H1 (cell line): ENCODE measurements around the gene CEP192.

Experiments
- ATF2 ChIP-seq: IDR thresholded peaks from 2 replicates; pipeline ENCODE4 v1.6.1; 2012; ENCODE audit warnings: low read length, inconsistent platforms
- BCL11A ChIP-seq, 2 experiments: IDR thresholded peaks; one replicate each; pipeline ENCODE4 v1.6.1; 2011; ENCODE audit warnings: low read depth in 2 of 2, low read length in 2 of 2, mild to moderate bottlenecking in 2 of 2
- EP300 ChIP-seq, 2 experiments: IDR thresholded peaks; 1 replicate in 1 of 2; 2 replicates in 1 of 2; pipeline ENCODE4 v1.6.1; 2011 to 2012; ENCODE audit warnings: low read depth in 2 of 2, low read length in 2 of 2, mild to moderate bottlenecking in 2 of 2, borderline replicate concordance in 1 of 2, inconsistent platforms in 1 of 2, moderate library complexity in 1 of 2
- EZH2 ChIP-seq: fragments of 200-600 bp; sonication (generic); IDR thresholded peaks from 2 replicates; pipeline ENCODE4 v1.7.1; 2012; ENCODE audit warnings: low read depth, mild to moderate bottlenecking, moderate library complexity, low read length, inconsistent platforms; ENCODE audit not compliant: severe bottlenecking
- GABPA ChIP-seq: IDR thresholded peaks from 2 replicates; pipeline ENCODE4 v1.6.1; 2011; ENCODE audit warnings: mild to moderate bottlenecking, low read length, moderate library complexity, borderline replicate concordance; ENCODE audit not compliant: insufficient read depth
- POLR2AphosphoS5 ChIP-seq: IDR thresholded peaks from 2 replicates; pipeline ENCODE4 v1.6.1; 2011; ENCODE audit warnings: low read depth, low read length
- TF ChIP-seq, protein P1 (sequence below), 3 experiments: IDR thresholded peaks; 1 replicate in 2 of 3; 2 replicates in 1 of 3; pipeline versions ENCODE4 v1.5.1 to v1.6.1; 2011; ENCODE audit warnings: low read length in 3 of 3, mild to moderate bottlenecking in 3 of 3, inconsistent platforms in 2 of 3, low read depth in 1 of 3, moderate library complexity in 1 of 3; ENCODE audit not compliant: insufficient read depth in 1 of 3; ENCODE audit errors: control extremely low read depth in 1 of 3
- TF ChIP-seq, protein P2 (sequence below): IDR thresholded peaks from 2 replicates; pipeline ENCODE4 v1.6.1; 2011; ENCODE audit warnings: low read length, improper control_type of control experiment

DNA sequence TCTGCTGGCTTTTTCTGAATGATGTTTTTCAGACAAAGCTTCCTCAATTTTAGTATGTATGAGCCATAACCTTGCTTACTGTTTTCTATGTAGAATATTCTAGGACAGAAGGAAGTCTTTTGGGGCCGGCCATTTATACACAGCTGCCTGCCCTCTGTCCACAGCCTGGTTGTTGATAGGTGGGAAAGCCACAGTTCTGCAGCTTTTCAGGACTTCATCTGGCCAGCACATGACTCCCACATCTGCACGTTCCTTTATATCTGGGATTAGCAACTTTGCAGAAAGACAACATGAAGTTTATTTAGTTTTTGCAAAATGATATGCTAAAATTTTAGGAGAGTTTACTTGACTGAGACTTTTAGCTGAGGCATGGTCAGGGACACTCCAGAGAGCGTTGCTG lies 105.6 kb downstream of the CEP192 start:
- no peak for TF ChIP-seq EP300 (IDR thresholded peaks at IDR 0.05; ENCODE audit: borderline replicate concordance in 1 of 2, low read depth in 2 of 2, low read length in 2 of 2)
- TF ChIP-seq, protein P1, sequence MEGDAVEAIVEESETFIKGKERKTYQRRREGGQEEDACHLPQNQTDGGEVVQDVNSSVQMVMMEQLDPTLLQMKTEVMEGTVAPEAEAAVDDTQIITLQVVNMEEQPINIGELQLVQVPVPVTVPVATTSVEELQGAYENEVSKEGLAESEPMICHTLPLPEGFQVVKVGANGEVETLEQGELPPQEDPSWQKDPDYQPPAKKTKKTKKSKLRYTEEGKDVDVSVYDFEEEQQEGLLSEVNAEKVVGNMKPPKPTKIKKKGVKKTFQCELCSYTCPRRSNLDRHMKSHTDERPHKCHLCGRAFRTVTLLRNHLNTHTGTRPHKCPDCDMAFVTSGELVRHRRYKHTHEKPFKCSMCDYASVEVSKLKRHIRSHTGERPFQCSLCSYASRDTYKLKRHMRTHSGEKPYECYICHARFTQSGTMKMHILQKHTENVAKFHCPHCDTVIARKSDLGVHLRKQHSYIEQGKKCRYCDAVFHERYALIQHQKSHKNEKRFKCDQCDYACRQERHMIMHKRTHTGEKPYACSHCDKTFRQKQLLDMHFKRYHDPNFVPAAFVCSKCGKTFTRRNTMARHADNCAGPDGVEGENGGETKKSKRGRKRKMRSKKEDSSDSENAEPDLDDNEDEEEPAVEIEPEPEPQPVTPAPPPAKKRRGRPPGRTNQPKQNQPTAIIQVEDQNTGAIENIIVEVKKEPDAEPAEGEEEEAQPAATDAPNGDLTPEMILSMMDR (IDR thresholded peaks at IDR 0.05; ENCODE audit: control extremely low read depth in 1 of 3, insufficient read depth in 1 of 3, low read depth in 1 of 3, low read length in 3 of 3) = no peak
- TF ChIP-seq, protein P2, sequence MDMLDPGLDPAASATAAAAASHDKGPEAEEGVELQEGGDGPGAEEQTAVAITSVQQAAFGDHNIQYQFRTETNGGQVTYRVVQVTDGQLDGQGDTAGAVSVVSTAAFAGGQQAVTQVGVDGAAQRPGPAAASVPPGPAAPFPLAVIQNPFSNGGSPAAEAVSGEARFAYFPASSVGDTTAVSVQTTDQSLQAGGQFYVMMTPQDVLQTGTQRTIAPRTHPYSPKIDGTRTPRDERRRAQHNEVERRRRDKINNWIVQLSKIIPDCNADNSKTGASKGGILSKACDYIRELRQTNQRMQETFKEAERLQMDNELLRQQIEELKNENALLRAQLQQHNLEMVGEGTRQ = no peak
- no peak for TF ChIP-seq POLR2AphosphoS5
- no peak for TF ChIP-seq GABPA
- no peak for TF ChIP-seq BCL11A (IDR thresholded peaks at IDR 0.05; ENCODE audit: low read depth in 2 of 2, low read length in 2 of 2)
- TF ChIP-seq ATF2 = no peak
- TF ChIP-seq EZH2 = no peak
